ENCODE data around the gene PAFAH1B2. TPM values are rescaled to one million over a fixed set of nuclear protein-coding genes. Genes with fewer than 3 reads are reported as not detected.

The PAFAH1B2 gene
- total RNA-seq, 3 donors from 2014 or later (not counting 1 experiment from before 2014, with no cell fraction given): 46.1 to 71.0 (median 58.8) TPM

DNA sequence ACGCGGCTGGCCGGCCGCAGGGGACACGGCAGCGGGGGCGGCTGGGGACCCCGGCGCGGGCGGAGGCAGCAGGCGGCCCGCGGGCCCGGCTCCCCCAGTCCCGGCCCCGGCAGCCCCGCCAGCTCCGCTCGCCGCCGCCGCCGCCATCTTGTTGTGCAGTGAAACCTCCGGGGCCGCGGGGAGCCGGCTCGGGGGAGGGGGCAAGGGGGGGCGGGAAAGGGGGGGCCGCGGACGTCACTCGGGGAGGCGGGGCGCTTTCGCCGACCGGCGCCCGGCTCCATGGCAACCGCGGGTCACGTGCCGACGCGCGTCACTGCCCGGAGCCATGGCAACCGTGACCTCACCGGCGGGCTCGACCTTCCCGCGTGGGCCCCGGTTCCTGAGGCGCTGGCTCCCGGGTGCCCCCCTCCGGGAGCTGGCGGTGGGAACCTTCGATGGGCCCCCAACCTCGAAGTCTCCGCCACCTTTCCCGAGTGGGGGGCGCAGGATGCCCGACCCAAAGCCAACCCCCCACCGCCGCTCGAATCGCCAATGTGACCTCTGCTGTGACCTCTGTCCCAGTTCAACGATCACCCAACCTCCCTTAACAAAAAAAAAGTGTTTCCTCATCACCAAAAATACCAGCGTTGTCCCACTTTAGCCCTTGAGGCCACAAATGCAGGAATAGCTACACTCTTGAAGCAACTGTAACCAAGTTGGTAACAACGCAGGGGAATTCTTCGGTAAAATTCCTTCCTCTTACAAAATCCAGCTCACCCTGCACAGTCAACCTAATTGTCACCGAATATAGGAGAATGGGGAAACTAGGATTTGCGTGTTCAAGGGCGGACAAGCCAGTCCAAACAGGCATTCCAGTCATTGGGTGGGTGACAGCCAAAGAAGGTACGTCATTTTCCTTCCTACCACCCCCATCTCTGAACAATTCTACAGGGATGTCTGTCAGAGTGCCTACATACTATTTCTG, 45.5 kb upstream of the PAFAH1B2 start, which contains the start of gene SIK3:
TSS of gene SIK3 (minus strand) at position 160 of the 964 bp plus-strand sequence. CDS start at position 147, 13 bp downstream.
- peaks cover 47% of the 10 kb centered on the region for H3K4me1 ChIP-seq (ENCODE audit: control insufficient read depth, insufficient read depth, low read length)
- intact Hi-C loops (cut with micrococcal nuclease): loop anchor here (2.0 to 10.0 kb wide), 2 partner anchors 46 to 54 kb away; partner anchors contain the start of gene PAFAH1B2

DNA sequence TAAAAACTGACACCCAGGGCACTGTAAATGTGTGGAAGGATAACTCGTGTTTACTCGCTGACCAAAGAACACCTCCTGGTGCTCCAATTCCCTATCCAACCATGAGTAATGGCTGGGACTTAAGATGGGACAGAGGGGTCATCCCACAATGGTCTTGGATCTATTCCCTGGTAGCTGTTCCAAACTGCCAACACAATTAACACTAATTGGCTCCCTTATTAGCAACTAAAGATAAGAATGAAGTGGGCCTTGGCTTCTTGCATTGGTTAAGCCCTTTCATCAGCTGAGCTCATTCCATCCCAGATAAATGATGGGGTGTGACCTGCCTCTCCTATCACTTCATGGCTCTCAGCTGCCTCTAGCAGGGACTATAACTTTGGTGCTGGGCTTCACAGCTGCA, 44.4 kb upstream of the PAFAH1B2 start:
- Histone ChIP-seq H3K27me3 (ENCODE audit: control insufficient read depth, insufficient read depth, low read length) (no peaks in the 10 kb centered on the region), H3K36me3 (ENCODE audit: control insufficient read depth, insufficient read depth, low read length) (no peaks in the 10 kb centered on the region), H3K9me3 (ENCODE audit: control insufficient read depth, insufficient read depth, low read length) (no peaks in the 10 kb centered on the region), H3K4me1 (ENCODE audit: control insufficient read depth, insufficient read depth, low read length) (peaks cover 41% of the 10 kb centered on the region), H3K27ac (ENCODE audit: low read length) (no peak overlapping the region), H3K4me3 (ENCODE audit: low read length) (no peak overlapping the region)
- DNase-seq (no peak), ATAC-seq (no peak)
- no peaks in the 10 kb centered on the region for H3K27me3 Mint-ChIP-seq (ENCODE audit: low read depth in 2 of 2)
- no peaks in the 10 kb centered on the region for H3K36me3 Mint-ChIP-seq
- intact Hi-C loops (cut with micrococcal nuclease): loop anchor here (2.0 to 10.0 kb wide), 2 partner anchors 45 to 55 kb away; partner anchors contain the start of gene PAFAH1B2
- peak overlapping the region; percentile 98 for H3K27ac Mint-ChIP-seq
- 100% methylated on average over 1 of the region's 2 CpGs for WGBS (ENCODE audit: insufficient coverage)
- H3K4me1 Mint-ChIP-seq: peaks cover 56% of the 10 kb centered on the region in 2 donors
- H3K4me3 Mint-ChIP-seq: peak overlapping the region; percentile 97
- H3K9me3 Mint-ChIP-seq: no peaks in the 10 kb centered on the region
- TF ChIP-seq, protein P1, sequence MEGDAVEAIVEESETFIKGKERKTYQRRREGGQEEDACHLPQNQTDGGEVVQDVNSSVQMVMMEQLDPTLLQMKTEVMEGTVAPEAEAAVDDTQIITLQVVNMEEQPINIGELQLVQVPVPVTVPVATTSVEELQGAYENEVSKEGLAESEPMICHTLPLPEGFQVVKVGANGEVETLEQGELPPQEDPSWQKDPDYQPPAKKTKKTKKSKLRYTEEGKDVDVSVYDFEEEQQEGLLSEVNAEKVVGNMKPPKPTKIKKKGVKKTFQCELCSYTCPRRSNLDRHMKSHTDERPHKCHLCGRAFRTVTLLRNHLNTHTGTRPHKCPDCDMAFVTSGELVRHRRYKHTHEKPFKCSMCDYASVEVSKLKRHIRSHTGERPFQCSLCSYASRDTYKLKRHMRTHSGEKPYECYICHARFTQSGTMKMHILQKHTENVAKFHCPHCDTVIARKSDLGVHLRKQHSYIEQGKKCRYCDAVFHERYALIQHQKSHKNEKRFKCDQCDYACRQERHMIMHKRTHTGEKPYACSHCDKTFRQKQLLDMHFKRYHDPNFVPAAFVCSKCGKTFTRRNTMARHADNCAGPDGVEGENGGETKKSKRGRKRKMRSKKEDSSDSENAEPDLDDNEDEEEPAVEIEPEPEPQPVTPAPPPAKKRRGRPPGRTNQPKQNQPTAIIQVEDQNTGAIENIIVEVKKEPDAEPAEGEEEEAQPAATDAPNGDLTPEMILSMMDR (IDR thresholded peaks at IDR 0.05): no peak

More for the DNA sequence above, 45.5 kb upstream of the PAFAH1B2 start, which contains the start of gene SIK3:
- Mint-ChIP-seq H3K36me3 (no peaks in the 10 kb centered on the region), H3K4me1 (peaks cover 64 to 65% of the 10 kb centered on the region in 2 donors), H3K9me3 (no peaks in the 10 kb centered on the region), H3K4me3 (peak within 1 kb of the TSS; percentile 97), H3K27ac (peak within 1 kb of the TSS; percentile 98), H3K27me3 (ENCODE audit: low read depth in 2 of 2) (no peaks in the 10 kb centered on the region)
- no peaks in the 10 kb centered on the region for H3K27me3 ChIP-seq (ENCODE audit: control insufficient read depth, insufficient read depth, low read length)
- ATAC-seq: peak; percentile 73 to 90 (median 84)
- TF ChIP-seq, protein P1 (IDR thresholded peaks at IDR 0.05): peak; percentile 35
- H3K36me3 ChIP-seq (ENCODE audit: control insufficient read depth, insufficient read depth, low read length): no peaks in the 10 kb centered on the region
- peak within 1 kb of the TSS; percentile 90 for H3K4me3 ChIP-seq (ENCODE audit: low read length)
- peak; percentile 96 to 98 for DNase-seq
- 4% methylated on average over 71 of the region's 78 CpGs for WGBS (ENCODE audit: insufficient coverage)
- peak within 1 kb of the TSS; percentile 94 for H3K27ac ChIP-seq (ENCODE audit: low read length)
- H3K9me3 ChIP-seq (ENCODE audit: control insufficient read depth, insufficient read depth, low read length): no peaks in the 10 kb centered on the region

DNA sequence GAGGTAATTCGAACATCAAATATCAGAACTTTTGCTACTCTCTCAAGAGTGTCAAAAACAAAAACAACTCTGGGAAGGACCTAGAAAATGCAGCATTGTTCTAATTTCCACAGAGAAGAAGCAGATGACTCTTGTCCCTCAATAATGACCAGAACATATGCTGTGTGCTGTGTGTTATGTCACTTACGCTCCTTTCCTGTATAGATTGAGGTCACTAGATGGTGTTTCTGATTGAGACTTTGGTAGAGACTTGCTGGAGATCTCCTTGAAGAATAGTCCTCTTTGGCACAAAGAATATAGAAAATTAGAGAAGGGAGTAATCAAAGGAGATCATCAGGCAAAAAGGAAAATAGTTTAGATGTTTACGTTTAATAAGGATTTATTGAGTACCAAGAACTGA, 43.5 kb upstream of the PAFAH1B2 start:
- DNase-seq: peak in 1 of 2 donors; percentile 19
- Histone ChIP-seq H3K27ac (ENCODE audit: low read length) (no peak overlapping the region), H3K36me3 (ENCODE audit: control insufficient read depth, insufficient read depth, low read length) (no peaks in the 10 kb centered on the region), H3K4me3 (ENCODE audit: low read length) (no peak overlapping the region), H3K4me1 (ENCODE audit: control insufficient read depth, insufficient read depth, low read length) (peaks cover 35% of the 10 kb centered on the region), H3K27me3 (ENCODE audit: control insufficient read depth, insufficient read depth, low read length) (no peaks in the 10 kb centered on the region), H3K9me3 (ENCODE audit: control insufficient read depth, insufficient read depth, low read length) (no peaks in the 10 kb centered on the region)
- Mint-ChIP-seq H3K4me1 (peaks cover 48% of the 10 kb centered on the region in 2 donors), H3K4me3 (peak overlapping the region; percentile 84), H3K27ac (peak overlapping the region; percentile 98), H3K36me3 (no peaks in the 10 kb centered on the region), H3K9me3 (no peaks in the 10 kb centered on the region), H3K27me3 (ENCODE audit: low read depth in 2 of 2) (no peaks in the 10 kb centered on the region)
- TF ChIP-seq, protein P1 (IDR thresholded peaks at IDR 0.05): no peak
- ATAC-seq: peak in 1 of 3 donors; percentile 12
- intact Hi-C loops (cut with micrococcal nuclease): no loop called here
- WGBS (ENCODE audit: insufficient coverage): 67% methylated on average over 3 of the region's 3 CpGs

Data from natural killer cell (primary cell).